SIG-M5 treated with dmso at 0.1 percent for 504 hours (cell line): Measurements from ENCODE around the gene NEDD4.
"Not testable (repeated sequence)": the region's sequence is repeated elsewhere in the genome, so short reads cannot be mapped to it uniquely, and the experiment has no call there.

ENCODE experiments used
- DNase-seq: peaks from one replicate; lab custom pipeline; 2025; ENCODE audit not compliant: unreplicated experiment; lab: John Stamatoyannopoulos, UW

The NEDD4 gene

DNA sequence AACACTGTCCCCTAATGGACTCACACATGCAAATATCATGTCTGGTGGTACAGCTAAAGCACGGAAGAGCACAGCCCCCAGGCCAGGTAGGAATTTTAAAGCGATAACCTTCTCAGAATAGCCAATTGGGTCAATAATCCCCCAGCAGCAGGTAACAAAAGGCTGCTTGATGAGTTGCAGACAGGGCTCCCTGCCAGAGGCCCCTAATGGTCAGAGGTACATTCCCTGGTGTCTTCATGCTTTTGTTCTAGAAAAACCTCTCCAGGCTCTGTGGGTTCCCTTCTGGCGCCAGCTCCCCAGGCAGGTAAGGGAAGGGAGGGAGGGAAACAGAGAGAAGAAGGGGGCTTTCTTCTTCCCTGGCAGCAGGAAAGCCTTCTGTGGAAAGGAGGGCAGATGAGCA, 207.1 kb downstream of the NEDD4 start:
- DNase-seq: no peak

- DNase-seq: not testable (repeated sequence)
Measured at GRCh38 chr15:55785593-55785992, 207.8 kb downstream of the NEDD4 start.

DNA sequence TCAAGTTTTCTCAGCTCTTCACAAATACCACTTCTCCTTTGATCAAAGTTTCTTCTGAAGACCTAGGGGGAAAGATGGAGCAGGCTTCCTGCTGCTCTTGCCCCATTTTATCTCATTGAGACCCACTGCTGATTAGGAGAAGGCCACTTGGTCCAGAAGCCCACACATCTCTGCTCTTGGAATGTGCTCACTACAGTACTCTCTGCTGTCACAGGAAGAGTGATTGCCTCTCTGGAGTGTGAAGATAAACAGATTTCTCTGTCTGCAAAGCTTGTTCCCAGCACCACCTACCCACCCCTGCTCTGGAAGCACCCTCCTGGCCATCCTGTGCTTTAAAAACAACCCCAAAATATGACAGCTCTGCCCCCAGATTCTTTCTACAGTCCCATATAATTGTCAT, 209.1 kb downstream of the NEDD4 start:
- no peak for DNase-seq

DNA sequence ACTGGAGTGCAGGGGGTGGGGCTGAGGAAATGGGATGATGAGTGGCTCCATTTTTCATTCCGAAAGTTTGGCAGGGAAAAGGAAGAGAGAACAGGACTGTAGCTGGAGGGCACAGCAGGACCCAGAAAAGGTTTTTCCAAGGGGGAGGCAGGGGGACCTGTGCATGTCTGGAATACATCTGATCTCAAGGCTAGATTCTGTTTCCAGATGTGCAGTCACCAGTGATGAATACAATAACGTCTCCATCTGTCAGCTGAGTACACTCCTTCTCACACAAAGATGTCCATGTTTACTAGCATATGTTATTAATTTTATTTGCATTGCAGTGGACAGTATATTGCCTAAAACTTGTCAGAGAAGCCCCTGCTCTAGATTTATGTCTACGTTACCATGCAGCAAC, 210.5 kb downstream of the NEDD4 start:
- no peak for DNase-seq

GRCh38 chr15:55780292-55780691, 213.1 kb downstream of the NEDD4 start:
- DNase-seq: no peak

DNA sequence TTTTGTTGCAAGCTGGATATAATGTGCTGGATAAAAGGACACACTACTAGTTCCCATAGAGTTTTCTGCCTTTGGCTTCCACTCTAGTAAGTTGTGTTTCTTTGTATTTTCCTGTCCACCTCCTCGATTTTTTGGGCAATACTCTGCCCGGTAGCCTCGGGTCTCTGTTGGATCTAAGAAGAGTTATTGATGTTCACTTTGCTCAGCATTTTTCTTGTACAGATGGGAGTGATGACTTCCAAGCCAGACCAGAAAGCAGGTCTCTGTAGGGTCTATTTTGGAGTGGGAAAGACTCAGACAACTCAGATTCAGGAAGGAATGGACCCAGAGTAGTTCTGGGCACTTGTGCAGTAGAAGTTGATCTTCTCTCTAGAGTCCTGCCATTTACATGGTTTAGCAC, 214.5 kb downstream of the NEDD4 start:
- no peak for DNase-seq
